Measurements from ENCODE around the gene NFIX.

- TF ChIP-seq, protein P1, sequence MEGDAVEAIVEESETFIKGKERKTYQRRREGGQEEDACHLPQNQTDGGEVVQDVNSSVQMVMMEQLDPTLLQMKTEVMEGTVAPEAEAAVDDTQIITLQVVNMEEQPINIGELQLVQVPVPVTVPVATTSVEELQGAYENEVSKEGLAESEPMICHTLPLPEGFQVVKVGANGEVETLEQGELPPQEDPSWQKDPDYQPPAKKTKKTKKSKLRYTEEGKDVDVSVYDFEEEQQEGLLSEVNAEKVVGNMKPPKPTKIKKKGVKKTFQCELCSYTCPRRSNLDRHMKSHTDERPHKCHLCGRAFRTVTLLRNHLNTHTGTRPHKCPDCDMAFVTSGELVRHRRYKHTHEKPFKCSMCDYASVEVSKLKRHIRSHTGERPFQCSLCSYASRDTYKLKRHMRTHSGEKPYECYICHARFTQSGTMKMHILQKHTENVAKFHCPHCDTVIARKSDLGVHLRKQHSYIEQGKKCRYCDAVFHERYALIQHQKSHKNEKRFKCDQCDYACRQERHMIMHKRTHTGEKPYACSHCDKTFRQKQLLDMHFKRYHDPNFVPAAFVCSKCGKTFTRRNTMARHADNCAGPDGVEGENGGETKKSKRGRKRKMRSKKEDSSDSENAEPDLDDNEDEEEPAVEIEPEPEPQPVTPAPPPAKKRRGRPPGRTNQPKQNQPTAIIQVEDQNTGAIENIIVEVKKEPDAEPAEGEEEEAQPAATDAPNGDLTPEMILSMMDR (IDR thresholded peaks at IDR 0.05; ENCODE audit: insufficient read depth, low read depth, low read length) = no peak
- TF ChIP-seq EZH2 (IDR thresholded peaks at IDR 0.05; ENCODE audit: insufficient read depth, low read length) = no peak
Measured at GRCh38 chr19:12984143-12984627, 11.1 kb upstream of the NFIX start.

All from astrocyte (in vitro differentiated cells and primary cell).